Nephron (organoid): Measurements from ENCODE around the gene TNS1.

Source experiments
- H3K27ac Mint-ChIP-seq, 3 experiments: 2 replicates each; pipeline ENCODE4 v1.8.0; 2020; ENCODE audit warnings: mixed read lengths in 3 of 3, mild to moderate bottlenecking in 2 of 3, moderate library complexity in 1 of 3
- H3K27me3 Mint-ChIP-seq: 2 replicates; pipeline ENCODE4 v1.8.0; 2021; ENCODE audit warnings: low read depth, mild to moderate bottlenecking, moderate library complexity, mixed read lengths
- H3K36me3 Mint-ChIP-seq: 2 replicates; pipeline ENCODE4 v1.8.0; 2020; ENCODE audit warnings: low read depth, mixed read lengths
- H3K4me1 Mint-ChIP-seq: 2 replicates; pipeline ENCODE4 v1.8.0; 2020; ENCODE audit warnings: mixed read lengths
- H3K4me3 Mint-ChIP-seq, 3 experiments: 2 replicates each; pipeline ENCODE4 v1.8.0; 2020; ENCODE audit warnings: mild to moderate bottlenecking in 3 of 3, mixed read lengths in 3 of 3, moderate library complexity in 2 of 3
- H3K9me3 Mint-ChIP-seq: 2 replicates; pipeline ENCODE4 v1.8.0; 2020; ENCODE audit warnings: mixed read lengths
- CTCF ChIP-seq, 3 experiments: fragments of 200-600 bp; sonication (generic); IDR thresholded peaks; one replicate each; pipeline ENCODE4 v1.5.0; 2021; ENCODE audit warnings: antibody characterized with exemption in 3 of 3; ENCODE audit not compliant: unreplicated experiment in 3 of 3

The TNS1 gene

GRCh38 chr2:217992061-217992460 lies 10.7 kb downstream of the TNS1 start:
- Mint-ChIP-seq H3K27ac (no peak overlapping the region), H3K36me3 (no peaks in the 10 kb centered on the region), H3K9me3 (no peaks in the 10 kb centered on the region), H3K4me3 (no peak overlapping the region), H3K27me3 (peaks cover 3% of the 10 kb centered on the region), H3K4me1 (peaks cover 61% of the 10 kb centered on the region)
- no peak for TF ChIP-seq CTCF (IDR thresholded peaks at IDR 0.05; ENCODE audit: unreplicated experiment in 3 of 3)

GRCh38 chr2:217990791-217991465 lies 11.9 kb downstream of the TNS1 start:
- H3K27ac Mint-ChIP-seq: no peak overlapping the region
- H3K4me1 Mint-ChIP-seq: peaks cover 57% of the 10 kb centered on the region
- H3K27me3 Mint-ChIP-seq: peaks cover 3% of the 10 kb centered on the region
- H3K9me3 Mint-ChIP-seq: no peaks in the 10 kb centered on the region
- no peaks in the 10 kb centered on the region for H3K36me3 Mint-ChIP-seq
- no peak overlapping the region for H3K4me3 Mint-ChIP-seq
- TF ChIP-seq CTCF (IDR thresholded peaks at IDR 0.05; ENCODE audit: unreplicated experiment in 3 of 3): no peak

GRCh38 chr2:217990389-217990788 lies 12.4 kb downstream of the TNS1 start:
- no peaks in the 10 kb centered on the region for H3K36me3 Mint-ChIP-seq
- no peak overlapping the region for H3K27ac Mint-ChIP-seq
- H3K27me3 Mint-ChIP-seq: peaks cover 3% of the 10 kb centered on the region
- no peak for TF ChIP-seq CTCF (IDR thresholded peaks at IDR 0.05; ENCODE audit: unreplicated experiment in 3 of 3)
- H3K9me3 Mint-ChIP-seq: no peaks in the 10 kb centered on the region
- H3K4me1 Mint-ChIP-seq: peaks cover 56% of the 10 kb centered on the region
- H3K4me3 Mint-ChIP-seq: no peak overlapping the region

- H3K27me3 Mint-ChIP-seq: peaks cover 3% of the 10 kb centered on the region
- no peak for TF ChIP-seq CTCF (IDR thresholded peaks at IDR 0.05; ENCODE audit: unreplicated experiment in 3 of 3)
- peak overlapping the region; percentile 47 to 75 (median 62) for H3K27ac Mint-ChIP-seq
- H3K36me3 Mint-ChIP-seq: no peaks in the 10 kb centered on the region
- H3K9me3 Mint-ChIP-seq: no peaks in the 10 kb centered on the region
- H3K4me3 Mint-ChIP-seq: no peak overlapping the region
- peaks cover 47% of the 10 kb centered on the region for H3K4me1 Mint-ChIP-seq
Observed at GRCh38 chr2:217989221-217989948, 13.4 kb downstream of the TNS1 start.

GRCh38 chr2:217988840-217989204 lies 14.0 kb downstream of the TNS1 start:
- H3K27ac Mint-ChIP-seq: peak overlapping the region; percentile 47 to 75 (median 62)
- peak in 1 of 3 experiments; percentile 6 for TF ChIP-seq CTCF (IDR thresholded peaks at IDR 0.05; ENCODE audit: unreplicated experiment in 3 of 3)
- H3K4me3 Mint-ChIP-seq: no peak overlapping the region
- peaks cover 4% of the 10 kb centered on the region for H3K36me3 Mint-ChIP-seq
- peaks cover 46% of the 10 kb centered on the region for H3K4me1 Mint-ChIP-seq
- peaks cover 3% of the 10 kb centered on the region for H3K27me3 Mint-ChIP-seq
- H3K9me3 Mint-ChIP-seq: no peaks in the 10 kb centered on the region
